Neural progenitor cell (in vitro differentiated cells): ENCODE data around the gene KDM3B. TPM values are rescaled to one million over a fixed set of nuclear protein-coding genes. Genes with fewer than 3 reads are reported as not detected.
"Not testable (repeated sequence)": the region's sequence is repeated elsewhere in the genome, so short reads cannot be mapped to it uniquely, and the experiment has no call there.

ENCODE experiments used
- DNase-seq: peaks from one replicate; pipeline ENCODE4 v3.0.0-alpha.2; 2016; ENCODE audit warnings: low spot score
- H2AFZ ChIP-seq: fragments of 200-600 bp; sonication (generic); replicated peaks from 2 replicates; pipeline ENCODE4 v1.6.1; 2016; ENCODE audit warnings: antibody characterized with exemption
- H3F3A ChIP-seq: fragments of 200-600 bp; sonication (generic); 2 replicates; pipeline ENCODE4 v1.6.1; 2016; ENCODE audit warnings: antibody characterized with exemption, low read depth
- H3K27ac ChIP-seq: fragments of 200-600 bp; sonication (generic); 2 replicates; pipeline ENCODE4 v1.5.1; 2016; ENCODE audit warnings: mild to moderate bottlenecking
- H3K27me3 ChIP-seq: fragments of 200-600 bp; sonication (generic); 2 replicates; pipeline ENCODE4 v1.6.1; 2016; ENCODE audit warnings: mild to moderate bottlenecking, moderate library complexity
- H3K36me3 ChIP-seq: fragments of 200-600 bp; sonication (generic); 2 replicates; pipeline ENCODE4 v1.5.1; 2016
- H3K4me1 ChIP-seq: fragments of 200-600 bp; sonication (generic); 2 replicates; pipeline ENCODE4 v1.6.1; 2016; ENCODE audit warnings: mixed run types
- H3K4me2 ChIP-seq: fragments of 200-600 bp; sonication (generic); 2 replicates; pipeline ENCODE4 v1.6.1; 2016
- H3K4me3 ChIP-seq: fragments of 200-600 bp; sonication (generic); 2 replicates; pipeline ENCODE4 v1.5.1; 2016
- H3K79me2 ChIP-seq: fragments of 200-600 bp; sonication (generic); 2 replicates; pipeline ENCODE4 v1.6.1; 2016; ENCODE audit warnings: low read depth
- H3K9ac ChIP-seq: fragments of 200-600 bp; sonication (generic); 2 replicates; pipeline ENCODE4 v1.6.1; 2016
- H3K9me3 ChIP-seq: fragments of 200-600 bp; sonication (generic); 2 replicates; pipeline ENCODE4 v1.5.1; 2016; ENCODE audit warnings: low read depth
- H4K20me1 ChIP-seq: fragments of 200-600 bp; sonication (generic); 2 replicates; pipeline ENCODE4 v1.6.1; 2016; ENCODE audit warnings: low read depth
- H3K27ac Mint-ChIP-seq: 3 replicates; pipeline ENCODE4 v1.8.0; 2021; ENCODE audit warnings: mixed read lengths
- H3K27me3 Mint-ChIP-seq: 2 replicates; pipeline ENCODE4 v1.8.0; 2022; ENCODE audit warnings: low read depth, mild to moderate bottlenecking, inconsistent platforms, moderate library complexity, mixed read lengths; ENCODE audit not compliant: insufficient read depth
- H3K36me3 Mint-ChIP-seq: 3 replicates; pipeline ENCODE4 v1.8.0; 2021; ENCODE audit warnings: mixed read lengths
- H3K4me1 Mint-ChIP-seq: 3 replicates; pipeline ENCODE4 v1.8.0; 2021; ENCODE audit warnings: mixed read lengths
- H3K4me3 Mint-ChIP-seq: 3 replicates; pipeline ENCODE4 v1.8.0; 2021; ENCODE audit warnings: mild to moderate bottlenecking, moderate library complexity, mixed read lengths
- H3K9me3 Mint-ChIP-seq: 3 replicates; pipeline ENCODE4 v1.8.0; 2020; ENCODE audit warnings: mixed read lengths
- EZH2 ChIP-seq: fragments of 200-600 bp; sonication (generic); IDR thresholded peaks from 2 replicates; pipeline ENCODE4 v1.6.1; 2017; ENCODE audit warnings: antibody characterized with exemption, mild to moderate bottlenecking, moderate library complexity
- EZH2phosphoT487 ChIP-seq: fragments of 200-600 bp; sonication (generic); IDR thresholded peaks from 2 replicates; pipeline ENCODE4 v1.6.1; 2017; ENCODE audit warnings: antibody characterized with exemption
- total RNA-seq: library from RNA; depleted of rRNA; stranded (reverse); fragments of >200 nt; gene quantifications from 2 replicates; pipeline ENCODE4 v1.2.3, GENCODE V29; 2015; ENCODE audit warnings: low replicate concordance
- TF ChIP-seq, protein P1 (sequence below): fragments of 200-600 bp; sonication (generic); IDR thresholded peaks from 2 replicates; pipeline ENCODE4 v1.5.1; 2017; ENCODE audit warnings: antibody characterized with exemption, mild to moderate bottlenecking

The KDM3B gene
- total RNA-seq, 1 donor from 2014 or later: 136 TPM

DNA sequence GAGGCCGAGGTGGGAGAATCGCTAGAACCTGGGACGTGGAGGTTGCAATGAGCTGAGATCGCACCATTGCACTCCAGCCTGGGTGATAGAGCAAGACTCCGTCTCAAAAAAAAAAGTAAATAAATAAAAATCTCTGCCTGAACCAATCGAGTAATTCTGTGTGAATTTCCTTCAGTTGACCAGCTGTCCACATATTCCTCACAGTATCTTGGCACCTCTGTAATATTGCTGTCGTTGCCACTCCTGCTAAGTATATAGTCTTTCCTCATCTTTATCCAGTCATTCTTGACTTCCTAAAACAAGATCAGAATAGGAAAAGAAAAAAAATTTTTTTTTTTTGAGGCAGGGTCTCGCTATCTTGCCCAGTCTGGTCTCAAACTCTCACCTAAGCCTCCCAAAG lies 29.9 kb downstream of the KDM3B start:
- no peaks in the 10 kb centered on the region for H4K20me1 ChIP-seq
- no peak overlapping the region for H3K4me2 ChIP-seq
- TF ChIP-seq, protein P1, sequence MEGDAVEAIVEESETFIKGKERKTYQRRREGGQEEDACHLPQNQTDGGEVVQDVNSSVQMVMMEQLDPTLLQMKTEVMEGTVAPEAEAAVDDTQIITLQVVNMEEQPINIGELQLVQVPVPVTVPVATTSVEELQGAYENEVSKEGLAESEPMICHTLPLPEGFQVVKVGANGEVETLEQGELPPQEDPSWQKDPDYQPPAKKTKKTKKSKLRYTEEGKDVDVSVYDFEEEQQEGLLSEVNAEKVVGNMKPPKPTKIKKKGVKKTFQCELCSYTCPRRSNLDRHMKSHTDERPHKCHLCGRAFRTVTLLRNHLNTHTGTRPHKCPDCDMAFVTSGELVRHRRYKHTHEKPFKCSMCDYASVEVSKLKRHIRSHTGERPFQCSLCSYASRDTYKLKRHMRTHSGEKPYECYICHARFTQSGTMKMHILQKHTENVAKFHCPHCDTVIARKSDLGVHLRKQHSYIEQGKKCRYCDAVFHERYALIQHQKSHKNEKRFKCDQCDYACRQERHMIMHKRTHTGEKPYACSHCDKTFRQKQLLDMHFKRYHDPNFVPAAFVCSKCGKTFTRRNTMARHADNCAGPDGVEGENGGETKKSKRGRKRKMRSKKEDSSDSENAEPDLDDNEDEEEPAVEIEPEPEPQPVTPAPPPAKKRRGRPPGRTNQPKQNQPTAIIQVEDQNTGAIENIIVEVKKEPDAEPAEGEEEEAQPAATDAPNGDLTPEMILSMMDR: no peak
- TF ChIP-seq EZH2: no peak
- TF ChIP-seq EZH2phosphoT487: no peak
- Mint-ChIP-seq H3K9me3 (no peaks in the 10 kb centered on the region), H3K4me1 (no peaks in the 10 kb centered on the region), H3K4me3 (no peak overlapping the region), H3K27ac (no peak overlapping the region), H3K27me3 (no peaks in the 10 kb centered on the region), H3K36me3 (peaks cover 33% of the 10 kb centered on the region)
- no peaks in the 10 kb centered on the region for H3K4me1 ChIP-seq
- H2AFZ ChIP-seq: no peak overlapping the region
- no peaks in the 10 kb centered on the region for H3K27me3 ChIP-seq
- no peak overlapping the region for H3K4me3 ChIP-seq
- H3K9me3 ChIP-seq: no peaks in the 10 kb centered on the region
- H3K27ac ChIP-seq: no peak overlapping the region
- peaks cover 23% of the 10 kb centered on the region for H3K36me3 ChIP-seq
- no peak overlapping the region for H3K9ac ChIP-seq
- DNase-seq: no peak
- H3K79me2 ChIP-seq: no peaks in the 10 kb centered on the region
- no peaks in the 10 kb centered on the region for H3F3A ChIP-seq

DNA sequence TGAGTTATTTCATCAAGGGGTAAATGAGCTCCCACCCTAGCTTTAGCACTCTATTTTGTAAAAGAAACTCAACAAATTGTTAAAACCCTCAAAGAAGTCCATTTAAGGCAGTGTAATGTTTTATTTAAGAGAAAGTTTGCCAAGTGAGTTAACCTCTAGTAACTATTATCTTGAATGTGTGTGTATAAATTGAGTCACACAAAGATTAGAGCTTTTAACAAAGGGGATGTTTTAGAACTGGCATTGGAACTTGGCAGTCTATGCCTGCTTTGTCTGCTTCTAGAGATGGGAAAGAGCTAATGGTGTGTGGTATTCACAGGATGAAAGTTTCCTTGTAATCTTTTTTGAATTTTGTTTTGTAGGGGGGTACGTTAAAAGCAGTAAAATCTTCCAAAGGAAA lies 33.2 kb downstream of the KDM3B start:
- no peak overlapping the region for H3K27ac Mint-ChIP-seq
- H3K27me3 Mint-ChIP-seq: no peaks in the 10 kb centered on the region
- peaks cover 27% of the 10 kb centered on the region for H3K36me3 Mint-ChIP-seq
- H3K9me3 Mint-ChIP-seq: no peaks in the 10 kb centered on the region
- Histone ChIP-seq H3K4me2 (no peak overlapping the region), H3K9ac (no peak overlapping the region), H3K27me3 (no peaks in the 10 kb centered on the region), H2AFZ (no peak overlapping the region), H3K4me1 (no peaks in the 10 kb centered on the region), H3K79me2 (no peaks in the 10 kb centered on the region), H3K27ac (no peak overlapping the region), H3K4me3 (no peak overlapping the region), H3K9me3 (no peaks in the 10 kb centered on the region), H4K20me1 (no peaks in the 10 kb centered on the region), H3F3A (no peaks in the 10 kb centered on the region), H3K36me3 (peaks cover 26% of the 10 kb centered on the region)
- no peaks in the 10 kb centered on the region for H3K4me1 Mint-ChIP-seq
- no peak for TF ChIP-seq EZH2phosphoT487
- no peak for DNase-seq
- H3K4me3 Mint-ChIP-seq: no peak overlapping the region

DNA sequence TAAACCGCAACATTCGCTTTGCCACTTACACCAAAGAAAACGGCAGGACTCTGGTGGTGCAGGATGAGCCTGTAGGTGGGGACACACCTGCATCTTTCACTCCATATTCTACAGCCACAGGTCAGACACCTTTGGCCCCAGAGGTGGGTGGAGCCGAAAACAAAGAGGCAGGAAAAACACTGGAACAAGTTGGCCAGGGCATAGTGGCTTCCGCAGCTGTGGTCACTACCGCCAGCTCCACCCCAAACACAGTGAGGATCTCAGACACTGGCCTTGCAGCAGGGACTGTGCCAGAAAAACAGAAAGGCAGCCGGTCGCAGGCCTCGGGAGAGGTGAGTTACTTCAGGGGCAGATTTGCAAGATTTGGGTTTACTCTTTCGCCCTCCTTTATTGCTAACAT lies 33.8 kb downstream of the KDM3B start:
- H3K4me1 ChIP-seq: no peaks in the 10 kb centered on the region
- no peak overlapping the region for H2AFZ ChIP-seq
- no peak overlapping the region for H3K27ac ChIP-seq
- TF ChIP-seq, protein P1: no peak
- TF ChIP-seq EZH2phosphoT487 (no peak), EZH2 (no peak)
- no peaks in the 10 kb centered on the region for H3K27me3 Mint-ChIP-seq
- H3K9me3 ChIP-seq: no peaks in the 10 kb centered on the region
- H3K9ac ChIP-seq: no peak overlapping the region
- H3K36me3 ChIP-seq: peaks cover 24% of the 10 kb centered on the region
- H3K4me3 Mint-ChIP-seq: no peak overlapping the region
- no peaks in the 10 kb centered on the region for H3F3A ChIP-seq
- no peaks in the 10 kb centered on the region for H3K79me2 ChIP-seq
- H3K4me3 ChIP-seq: no peak overlapping the region
- H3K4me2 ChIP-seq: no peak overlapping the region
- no peaks in the 10 kb centered on the region for H3K4me1 Mint-ChIP-seq
- no peak overlapping the region for H3K27ac Mint-ChIP-seq
- H3K27me3 ChIP-seq: no peaks in the 10 kb centered on the region
- peaks cover 30% of the 10 kb centered on the region for H3K36me3 Mint-ChIP-seq
- DNase-seq: no peak
- H3K9me3 Mint-ChIP-seq: no peaks in the 10 kb centered on the region
- H4K20me1 ChIP-seq: no peaks in the 10 kb centered on the region

DNA sequence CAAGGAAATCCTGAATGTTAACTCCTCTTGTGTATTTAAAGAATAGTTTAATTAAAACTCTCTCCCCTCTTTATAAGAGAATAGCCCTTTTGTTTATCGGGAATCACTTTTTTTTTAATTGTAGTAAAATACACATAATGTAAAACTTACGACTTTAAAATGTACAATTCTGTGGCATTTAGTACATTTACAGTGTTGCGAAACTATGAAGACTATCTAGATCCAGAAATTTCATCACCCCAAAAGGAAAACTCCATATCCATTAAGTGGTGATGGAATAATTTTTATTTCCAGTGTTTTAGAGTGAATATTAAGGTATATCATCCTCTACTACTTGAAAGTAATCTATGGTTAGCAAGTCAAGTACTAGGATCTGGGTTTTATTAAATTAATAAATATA lies 36.8 kb downstream of the KDM3B start:
- no peaks in the 10 kb centered on the region for H3K27me3 Mint-ChIP-seq
- Histone ChIP-seq H3K9ac (no peak overlapping the region), H3K79me2 (no peaks in the 10 kb centered on the region), H3K36me3 (peaks cover 18% of the 10 kb centered on the region), H3K9me3 (no peaks in the 10 kb centered on the region), H3K4me2 (no peak overlapping the region), H3F3A (no peaks in the 10 kb centered on the region), H3K27ac (no peak overlapping the region), H4K20me1 (no peaks in the 10 kb centered on the region), H3K4me3 (no peak overlapping the region), H2AFZ (no peak overlapping the region), H3K4me1 (no peaks in the 10 kb centered on the region), H3K27me3 (no peaks in the 10 kb centered on the region)
- no peak overlapping the region for H3K27ac Mint-ChIP-seq
- TF ChIP-seq EZH2phosphoT487 (no peak), EZH2 (no peak)
- TF ChIP-seq, protein P1: no peak
- H3K9me3 Mint-ChIP-seq: no peaks in the 10 kb centered on the region
- DNase-seq: no peak
- H3K4me3 Mint-ChIP-seq: no peak overlapping the region
- H3K36me3 Mint-ChIP-seq: peaks cover 32% of the 10 kb centered on the region
- no peaks in the 10 kb centered on the region for H3K4me1 Mint-ChIP-seq

DNA sequence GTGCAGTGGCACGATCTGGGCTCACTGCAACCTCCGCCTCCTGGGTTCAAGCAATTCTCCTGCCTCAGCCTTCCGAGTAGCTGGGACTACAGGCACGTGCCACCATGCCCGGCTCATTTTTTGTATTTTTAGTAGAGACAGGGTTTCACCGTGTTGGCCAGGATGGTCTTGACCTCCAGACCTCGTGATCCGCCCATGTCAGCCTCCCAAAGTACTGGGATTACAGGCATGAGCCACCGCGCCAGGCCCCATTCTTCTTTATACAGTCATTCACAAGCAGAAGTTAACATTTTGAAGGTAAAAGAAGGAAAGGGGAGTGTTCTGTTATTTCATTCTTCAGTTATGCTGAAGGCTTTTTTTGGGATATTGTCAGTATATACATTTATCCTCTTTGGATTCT lies 37.4 kb downstream of the KDM3B start:
- H3K27me3 Mint-ChIP-seq, H3K4me2 ChIP-seq, H3K4me3 ChIP-seq, H3F3A ChIP-seq, H3K9me3 ChIP-seq, H2AFZ ChIP-seq, DNase-seq, H3K79me2 ChIP-seq, H3K4me1 ChIP-seq, H4K20me1 ChIP-seq, H3K9me3 Mint-ChIP-seq, H3K27ac ChIP-seq, H3K9ac ChIP-seq, H3K27ac Mint-ChIP-seq, H3K27me3 ChIP-seq, H3K4me3 Mint-ChIP-seq, H3K4me1 Mint-ChIP-seq: not testable (repeated sequence)
- H3K36me3 Mint-ChIP-seq: peaks cover 36% of the 10 kb centered on the region
- H3K36me3 ChIP-seq: peaks cover 18% of the 10 kb centered on the region
